EH (cell line): ENCODE data around the gene NPR3.

Experiments used
- DNase-seq: peaks from one replicate; pipeline ENCODE4 v3.0.0-alpha.2; 2015; ENCODE audit warnings: low read depth

The NPR3 gene

GRCh38 chr5:32710550-32711361, at the start of gene NPR3:
Gene NPR3 (plus strand): TSS chr5:32711321. CDS start chr5:32711777, 456 bp downstream.
- DNase-seq = peak; percentile 66

- DNase-seq = no peak
Observed at GRCh38 chr5:32664523-32664922, 46.6 kb upstream of the NPR3 start.

- no peak for DNase-seq
Observed at GRCh38 chr5:32668552-32668951, 42.6 kb upstream of the NPR3 start.

- DNase-seq = no peak
Observed at GRCh38 chr5:32673272-32673671, 37.8 kb upstream of the NPR3 start.

GRCh38 chr5:32677023-32677422, 34.1 kb upstream of the NPR3 start:
- no peak for DNase-seq

- DNase-seq = no peak
Observed at GRCh38 chr5:32678472-32678871, 32.6 kb upstream of the NPR3 start.

- DNase-seq = peak; percentile 5
Observed at GRCh38 chr5:32679218-32679617, 31.9 kb upstream of the NPR3 start.

GRCh38 chr5:32680183-32680582, 30.9 kb upstream of the NPR3 start:
- no peak for DNase-seq

GRCh38 chr5:32683125-32683524, 28.0 kb upstream of the NPR3 start:
- DNase-seq = peak; percentile 62

GRCh38 chr5:32684260-32684659, 26.9 kb upstream of the NPR3 start:
- DNase-seq = no peak

GRCh38 chr5:32686799-32687498, 24.2 kb upstream of the NPR3 start:
- DNase-seq = peak; percentile 31

- peak; percentile 46 for DNase-seq
Observed at GRCh38 chr5:32687499-32687831, 23.7 kb upstream of the NPR3 start.

GRCh38 chr5:32690153-32690552, 21.0 kb upstream of the NPR3 start:
- DNase-seq = peak; percentile 49

GRCh38 chr5:32690666-32691065, 20.5 kb upstream of the NPR3 start:
- DNase-seq = no peak

GRCh38 chr5:32692036-32692746, 18.9 kb upstream of the NPR3 start:
- peak; percentile 90 for DNase-seq

GRCh38 chr5:32703957-32704356, 7.2 kb upstream of the NPR3 start:
- no peak for DNase-seq

- peak; percentile 56 for DNase-seq
Observed at GRCh38 chr5:32707418-32707997, 3.6 kb upstream of the NPR3 start.

- no peak for DNase-seq
Observed at GRCh38 chr5:32708949-32709348, 2.2 kb upstream of the NPR3 start.

- DNase-seq = peak; percentile 86
Observed at GRCh38 chr5:32709750-32710549, 1.2 kb upstream of the NPR3 start.

GRCh38 chr5:32711362-32711680, 200 bp downstream of the NPR3 start:
- no peak for DNase-seq

- peak; percentile 62 for DNase-seq
Observed at GRCh38 chr5:32711681-32712480, 760 bp downstream of the NPR3 start.
